ENCODE data around the gene SKI.
"Not testable (repeated sequence)": the region's sequence is repeated elsewhere in the genome, so short reads cannot be mapped to it uniquely, and the experiment has no call there.

SKI gene

GRCh38 chr1:2320760-2321667, 92.9 kb downstream of the SKI start:
- DNase-seq, result no peak

- peak; percentile 90 for DNase-seq
These were observed 94.0 kb downstream of the SKI start for GRCh38 chr1:2322065-2322571.

- DNase-seq, result no peak
These were observed 94.6 kb downstream of the SKI start for GRCh38 chr1:2322581-2323211.

GRCh38 chr1:2323451-2323974, 95.4 kb downstream of the SKI start:
- no peak for DNase-seq

GRCh38 chr1:2324553-2325366, 96.6 kb downstream of the SKI start:
- no peak for DNase-seq

- no peak for DNase-seq
These were observed 98.4 kb downstream of the SKI start for GRCh38 chr1:2326524-2326923.

- not testable (repeated sequence) for DNase-seq
These were observed 99.0 kb downstream of the SKI start for GRCh38 chr1:2327162-2327561.

GRCh38 chr1:2327841-2328240, 99.7 kb downstream of the SKI start:
- DNase-seq, result no peak

GRCh38 chr1:2328676-2329455, 100.7 kb downstream of the SKI start:
- no peak for DNase-seq

- DNase-seq, result no peak
These were observed 101.9 kb downstream of the SKI start for GRCh38 chr1:2330035-2330434.

- no peak for DNase-seq
These were observed 102.5 kb downstream of the SKI start for GRCh38 chr1:2330519-2331199.

GRCh38 chr1:2331200-2331544, 103.1 kb downstream of the SKI start:
- no peak for DNase-seq

- not testable (repeated sequence) for DNase-seq
These were observed 103.5 kb downstream of the SKI start for GRCh38 chr1:2331580-2331979.

GRCh38 chr1:2334366-2334765, 106.2 kb downstream of the SKI start:
- DNase-seq, result no peak

GRCh38 chr1:2334883-2335534, 106.9 kb downstream of the SKI start:
- no peak for DNase-seq

GRCh38 chr1:2335721-2336455, 107.8 kb downstream of the SKI start:
- no peak for DNase-seq

- no peak for DNase-seq
These were observed 108.4 kb downstream of the SKI start for GRCh38 chr1:2336499-2336898.

GRCh38 chr1:2337081-2337480, 109.0 kb downstream of the SKI start:
- no peak for DNase-seq

GRCh38 chr1:2337501-2337900, 109.4 kb downstream of the SKI start:
- no peak for DNase-seq

Measured in right kidney (tissue), 1 donor.